Endometrium (tissue), 2 donors: ENCODE data around the gene USP21.

ENCODE experiments used
- FAIRE-seq: peaks from 2 replicates; lab custom pipeline; 2012; peaks lifted over from hg19 to GRCh38; lab: Jason Lieb, UNC
- donor health status: control.
- donor health status: control.

Gene USP21

DNA sequence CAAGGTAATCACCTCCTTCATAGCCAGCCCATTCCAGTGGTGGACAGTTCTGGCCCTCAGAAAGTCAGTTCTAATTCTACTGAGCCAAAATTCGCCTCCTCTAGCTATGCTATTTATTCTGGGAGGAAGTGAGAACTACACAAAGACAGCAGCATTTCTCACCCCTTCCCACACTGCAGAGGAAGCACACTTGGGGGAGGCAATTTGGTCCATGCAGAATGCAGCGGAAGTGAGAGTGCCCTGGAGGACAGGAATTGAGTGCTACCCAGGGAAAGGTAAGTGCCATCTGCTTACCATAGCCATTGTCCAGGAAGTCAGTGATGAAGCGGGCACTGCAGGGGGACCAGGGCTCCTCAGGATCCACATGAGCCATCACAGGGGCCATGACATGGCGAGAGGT lies 35.9 kb downstream of the USP21 start:
- no peak for FAIRE-seq

DNA sequence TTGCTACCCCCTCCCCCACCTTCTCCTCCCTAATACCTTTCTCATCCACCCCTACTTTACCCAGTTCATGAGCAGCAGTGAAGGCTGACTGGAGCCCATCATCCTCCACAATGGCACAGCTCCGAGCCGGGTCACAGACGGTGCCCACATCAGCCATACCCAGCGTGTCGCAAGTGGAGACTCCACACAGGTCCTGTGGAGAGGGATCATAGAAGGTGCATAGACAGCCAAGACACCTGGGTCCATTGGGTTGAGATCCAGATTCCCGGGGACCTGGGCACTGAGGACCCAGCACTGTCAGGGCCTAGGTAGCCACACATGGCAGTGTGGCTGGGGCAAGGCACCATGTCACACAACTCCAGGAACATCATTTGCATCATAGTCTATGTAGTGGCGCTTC lies 36.8 kb downstream of the USP21 start:
- FAIRE-seq = no peak

- no peak for FAIRE-seq
These were observed 37.5 kb downstream of the USP21 start for GRCh38 chr1:161196521-161197451.

GRCh38 chr1:161197560-161198193 lies 38.4 kb downstream of the USP21 start:
- no peak for FAIRE-seq

DNA sequence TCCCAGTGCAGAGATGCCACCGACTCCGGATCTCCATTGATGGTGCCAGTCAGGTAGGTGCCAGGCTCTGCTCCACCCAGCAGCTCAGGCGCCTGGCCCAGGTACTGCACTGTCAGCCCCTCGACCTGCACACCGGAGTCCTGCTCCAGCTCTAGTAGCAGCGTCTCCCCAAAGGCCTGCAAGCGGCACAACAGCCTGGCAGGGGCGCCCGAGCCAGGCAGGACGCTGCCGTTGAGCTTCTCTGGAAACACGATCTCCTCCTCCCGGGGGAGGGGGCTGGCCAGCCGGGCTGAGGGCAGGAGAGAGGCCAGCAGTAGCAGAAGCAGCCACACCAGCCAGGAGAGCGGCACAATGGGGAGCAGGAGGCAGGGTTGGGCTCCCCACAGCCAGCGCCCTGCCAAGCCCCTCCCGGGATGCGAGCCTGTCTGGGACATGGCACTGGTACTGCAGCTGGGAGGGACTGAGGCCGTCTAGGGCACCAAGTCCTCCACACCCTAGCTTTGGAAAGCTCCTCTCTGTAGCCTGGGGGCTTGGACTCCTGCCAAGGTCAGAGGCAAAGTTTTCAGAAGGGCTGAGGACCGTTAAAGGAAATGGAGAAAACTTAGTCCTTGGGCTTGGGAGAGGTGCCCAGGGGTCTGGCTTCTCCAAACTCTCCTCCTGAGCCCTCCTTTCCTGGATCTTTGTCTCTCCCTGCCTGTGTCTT lies 39.0 kb downstream of the USP21 start:
- no peak for FAIRE-seq

GRCh38 chr1:161198897-161199431 lies 39.7 kb downstream of the USP21 start, which contains the start of gene ADAMTS4:
Gene ADAMTS4 (minus strand): TSS chr1:161199054. CDS start chr1:161198627, 427 bp downstream.
- FAIRE-seq = no peak

DNA sequence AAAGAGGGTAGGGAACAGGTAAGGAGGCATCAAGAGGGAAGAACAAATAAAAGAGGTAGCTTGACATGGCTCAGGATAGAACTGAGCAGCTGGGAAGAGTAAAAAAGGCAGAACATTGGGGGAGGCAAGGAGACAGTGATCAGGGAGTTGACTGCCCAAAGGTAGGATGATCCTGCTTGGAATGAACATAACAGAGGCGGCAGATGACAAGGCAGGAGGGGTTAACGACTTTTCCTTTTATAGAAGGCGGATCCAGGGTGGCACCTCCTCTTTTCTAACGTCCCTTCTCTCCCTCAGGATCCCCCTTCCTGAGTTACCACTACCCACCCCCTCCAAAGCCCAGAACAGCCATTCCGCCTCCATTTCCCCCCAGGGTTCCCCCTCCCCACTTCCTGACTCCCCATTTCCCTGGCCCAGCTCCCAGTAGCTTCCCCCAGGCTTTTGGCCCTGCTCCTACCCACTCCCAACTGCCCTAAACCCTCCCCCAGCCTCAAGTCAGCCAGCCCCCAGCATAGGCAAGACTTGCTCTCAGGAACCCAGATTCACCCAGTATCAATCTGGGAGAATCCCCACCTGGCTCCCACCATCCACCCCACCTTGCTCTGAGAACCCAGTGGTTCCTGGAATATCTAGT lies 40.3 kb downstream of the USP21 start:
- FAIRE-seq = no peak

- FAIRE-seq = no peak
These were observed 41.2 kb downstream of the USP21 start for GRCh38 chr1:161200421-161200991.

DNA sequence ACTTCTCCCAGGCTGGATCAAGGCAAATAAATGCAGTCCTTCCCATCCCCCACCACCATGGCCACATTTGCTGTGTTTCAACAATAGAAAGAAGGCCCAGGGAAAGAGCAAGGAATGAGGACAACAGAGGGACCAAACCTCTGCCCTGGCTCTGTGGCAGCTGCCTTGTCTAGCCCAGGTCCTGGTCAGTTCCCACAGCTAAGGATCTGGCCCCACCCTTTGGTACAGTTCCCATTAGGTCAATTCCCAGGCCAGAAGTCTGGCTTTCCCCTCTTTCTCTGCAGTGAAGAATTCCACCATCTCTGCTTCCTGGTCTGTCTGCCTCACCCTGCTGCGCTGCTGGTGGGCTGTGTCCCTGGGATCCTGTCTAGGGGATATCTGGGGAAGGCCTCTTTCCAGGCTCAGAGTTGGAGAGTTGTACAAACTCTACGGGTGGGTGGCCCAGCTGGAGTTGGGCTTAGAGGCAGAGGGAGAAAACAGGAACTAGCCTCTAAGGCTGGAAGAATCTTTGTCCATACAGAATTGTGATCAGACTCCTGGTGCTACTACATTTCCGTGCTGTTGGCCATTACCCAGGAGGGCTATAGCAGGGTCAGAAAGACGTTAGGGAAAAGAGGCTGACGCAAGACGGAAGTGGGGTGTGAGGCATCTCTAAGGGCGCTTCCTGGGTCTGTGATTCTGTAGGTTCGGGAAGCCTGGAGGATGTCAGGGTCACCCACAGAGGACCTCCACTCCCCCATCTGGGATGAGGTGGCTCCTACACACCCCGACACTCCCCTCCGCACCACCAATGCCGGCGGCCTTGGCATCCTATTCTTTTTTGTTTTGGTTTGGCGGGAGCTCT lies 41.9 kb downstream of the USP21 start:
- no peak for FAIRE-seq

DNA sequence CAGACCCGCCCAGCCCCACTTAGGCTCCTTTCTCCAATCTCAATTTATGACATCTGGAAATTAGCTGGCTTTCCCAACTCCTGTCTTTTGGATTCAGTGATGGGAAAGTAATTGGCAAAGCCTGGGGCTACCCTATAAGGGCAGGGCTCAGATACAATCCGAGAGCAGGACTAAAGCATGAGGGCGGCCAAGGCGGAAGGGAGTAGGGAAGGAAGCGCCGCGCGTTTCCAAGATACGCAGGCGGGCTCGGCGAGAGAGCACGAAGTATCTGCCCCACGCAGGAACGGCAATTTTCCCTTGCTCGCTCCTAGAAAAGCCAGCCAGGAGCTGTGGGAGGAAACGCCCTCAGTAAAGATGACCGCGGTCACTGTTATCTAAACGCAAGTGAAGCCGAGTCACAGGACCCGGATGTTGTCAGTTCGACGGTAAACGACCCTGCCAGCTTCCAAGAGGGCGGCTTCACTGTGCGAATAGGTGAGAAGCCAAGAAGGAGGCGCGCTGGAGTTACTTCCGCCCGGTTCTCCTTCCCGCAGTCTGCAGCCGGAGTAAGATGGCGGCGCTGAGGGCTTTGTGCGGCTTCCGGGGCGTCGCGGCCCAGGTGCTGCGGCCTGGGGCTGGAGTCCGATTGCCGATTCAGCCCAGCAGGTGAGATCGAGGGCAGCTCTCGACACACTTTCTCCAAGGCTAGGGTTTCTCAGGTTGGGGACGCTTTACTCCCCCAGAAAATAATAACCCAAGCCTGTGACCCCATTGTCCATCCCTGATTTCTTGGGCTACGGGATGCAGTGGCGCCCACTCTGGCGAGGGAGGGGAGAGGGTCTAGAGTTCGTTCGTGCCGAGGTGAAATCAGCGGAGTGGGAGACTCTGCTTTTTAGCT lies 42.8 kb downstream of the USP21 start, which contains the start of gene NDUFS2:
NDUFS2 (plus strand) TSS at position 532 of the 877 bp plus-strand sequence; CDS start at position 551, 19 bp downstream.
- peak; percentile 94 for FAIRE-seq

GRCh38 chr1:161206411-161207140 lies 47.3 kb downstream of the USP21 start:
- FAIRE-seq = no peak

DNA sequence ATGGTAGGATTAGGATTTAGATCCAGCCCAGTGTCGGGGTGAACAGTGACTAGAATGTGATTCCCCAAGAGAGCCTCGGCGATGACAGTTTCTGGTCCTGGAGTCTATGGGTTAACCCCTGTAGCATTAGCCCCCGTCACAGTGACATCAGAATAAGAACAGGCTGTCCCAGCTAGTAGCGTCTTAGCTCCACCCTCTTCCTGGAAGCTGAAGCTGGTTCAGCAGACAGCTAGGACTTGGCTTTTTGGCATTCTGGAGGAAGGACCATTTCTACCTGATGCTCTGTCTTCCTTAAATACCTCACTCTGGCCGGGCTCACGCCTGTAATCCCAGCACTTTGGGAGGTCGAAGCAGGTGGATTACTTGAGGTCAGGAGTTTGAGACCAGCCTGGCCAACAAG lies 47.9 kb downstream of the USP21 start:
- no peak for FAIRE-seq

DNA sequence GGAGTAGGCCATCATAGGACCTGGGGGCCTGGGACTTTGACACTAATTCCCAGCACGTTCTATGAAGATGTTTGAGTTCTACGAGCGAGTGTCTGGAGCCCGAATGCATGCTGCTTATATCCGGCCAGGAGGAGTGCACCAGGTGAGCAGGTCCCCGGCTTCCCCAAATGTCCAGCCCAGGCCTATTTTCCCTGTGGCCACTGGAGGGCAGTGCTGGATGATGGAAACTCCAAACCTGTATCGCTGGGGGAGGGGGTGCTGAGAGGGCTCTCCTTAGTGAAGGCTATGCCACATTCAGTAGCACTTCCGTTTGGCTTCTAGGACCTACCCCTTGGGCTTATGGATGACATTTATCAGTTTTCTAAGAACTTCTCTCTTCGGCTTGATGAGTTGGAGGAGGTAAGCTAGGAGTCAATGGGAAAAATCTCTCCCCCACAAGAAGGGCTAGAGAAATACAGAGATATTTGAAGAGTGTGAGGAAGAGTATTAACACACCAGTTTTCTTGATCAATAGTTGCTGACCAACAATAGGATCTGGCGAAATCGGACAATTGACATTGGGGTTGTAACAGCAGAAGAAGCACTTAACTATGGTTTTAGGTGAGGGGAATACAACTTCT lies 50.6 kb downstream of the USP21 start:
- FAIRE-seq = no peak

GRCh38 chr1:161214369-161214768 lies 55.1 kb downstream of the USP21 start:
- no peak for FAIRE-seq

- no peak for FAIRE-seq
These were observed 55.8 kb downstream of the USP21 start, which contains the start of gene FCER1G for GRCh38 chr1:161215076-161215475. Gene FCER1G (plus strand): TSS chr1:161215295. CDS start chr1:161215322, 27 bp downstream.
